NAMALWA (cell line): Measurements from ENCODE around the gene CDPF1.

ENCODE experiments used
- DNase-seq: peaks from one replicate; pipeline ENCODE4 v3.0.0-alpha.2; 2015; ENCODE audit warnings: low spot score

Gene CDPF1

GRCh38 chr22:46256358-46256958 is 6.4 kb upstream of the CDPF1 start:
- no peak for DNase-seq

GRCh38 chr22:46251816-46252380 is 1.8 kb upstream of the CDPF1 start:
- no peak for DNase-seq

- DNase-seq: no peak
These were observed 1.2 kb upstream of the CDPF1 start for GRCh38 chr22:46251266-46251665.

DNA sequence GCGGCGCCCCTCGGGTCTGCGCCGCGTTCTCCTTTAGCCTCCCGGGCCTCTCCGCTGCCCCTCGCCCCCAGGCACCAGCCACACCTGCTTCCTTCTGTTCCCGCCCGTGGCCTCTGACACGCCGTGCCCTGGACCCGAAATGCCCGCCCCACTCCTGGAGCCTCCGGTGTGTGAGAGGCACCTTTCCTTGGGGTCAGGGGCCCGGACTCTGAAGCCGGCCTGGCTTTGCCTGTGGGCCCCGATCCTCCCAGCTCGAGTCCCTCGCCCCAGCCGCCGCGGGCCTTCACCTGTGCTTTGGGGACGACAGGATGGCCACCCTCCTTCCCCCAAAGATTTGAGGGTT is 661 bp upstream of the CDPF1 start:
- DNase-seq: no peak

- no peak for DNase-seq
These were observed 2.6 kb downstream of the CDPF1 start for GRCh38 chr22:46247443-46247975.

DNA sequence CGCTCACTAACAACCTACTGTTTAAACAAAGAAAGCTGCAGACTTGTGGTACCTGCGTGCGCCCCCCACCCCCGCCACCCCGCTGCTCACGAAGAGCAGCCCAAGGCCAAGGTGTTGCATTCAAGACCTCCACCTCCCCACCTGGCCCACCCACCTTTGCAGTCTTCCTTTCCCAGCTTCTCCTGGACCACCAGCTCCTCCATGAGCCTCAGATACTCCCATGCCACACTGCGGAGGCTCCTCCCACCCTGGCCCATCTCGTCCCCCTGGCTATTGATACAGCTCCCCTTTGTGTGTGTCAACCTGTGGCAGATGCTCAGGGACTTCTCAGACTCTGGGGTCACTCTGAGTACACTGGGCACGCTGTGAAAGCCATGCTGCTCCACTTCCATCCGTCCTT is 3.9 kb downstream of the CDPF1 start:
- no peak for DNase-seq

DNA sequence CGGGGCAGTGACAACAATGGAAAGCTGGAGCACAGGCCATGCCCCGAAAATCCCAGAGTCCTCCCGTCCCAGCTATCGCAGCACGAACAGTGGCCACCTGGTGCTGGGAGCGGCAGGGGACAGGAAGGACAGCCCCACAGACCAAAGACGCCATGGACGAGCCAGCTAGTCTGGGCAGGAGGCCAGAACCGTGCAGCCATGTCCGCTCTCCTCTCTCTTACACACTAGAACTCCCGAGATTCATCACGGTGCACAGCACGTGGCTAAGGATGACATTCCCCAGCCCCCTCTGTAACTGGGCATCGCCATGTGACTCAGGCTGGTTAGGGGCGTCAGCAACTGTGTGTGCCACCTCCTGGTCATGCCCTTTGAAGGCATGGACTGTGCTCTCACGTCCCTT is 4.6 kb downstream of the CDPF1 start:
- no peak for DNase-seq

GRCh38 chr22:46244771-46245170 is 5.3 kb downstream of the CDPF1 start:
- no peak for DNase-seq

DNA sequence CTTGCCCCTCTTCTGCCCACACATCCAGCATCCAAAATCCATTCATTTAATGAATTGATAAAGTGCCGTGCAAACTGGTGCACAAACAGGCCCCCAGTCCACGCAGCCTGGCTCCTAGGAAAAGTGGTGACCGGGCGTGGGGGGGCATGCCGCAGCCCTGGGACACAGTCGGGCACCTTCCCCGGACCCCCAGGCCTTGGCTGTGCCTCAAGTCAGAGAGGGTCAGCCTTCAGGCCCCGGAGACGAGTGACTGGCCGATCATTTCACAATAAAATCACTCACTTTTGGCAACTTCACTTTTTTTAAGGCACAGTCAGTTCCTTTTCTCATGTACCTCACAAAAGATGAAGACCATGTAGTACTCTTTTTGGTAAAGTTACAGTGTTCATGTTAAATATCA is 8.0 kb downstream of the CDPF1 start:
- DNase-seq: no peak

DNA sequence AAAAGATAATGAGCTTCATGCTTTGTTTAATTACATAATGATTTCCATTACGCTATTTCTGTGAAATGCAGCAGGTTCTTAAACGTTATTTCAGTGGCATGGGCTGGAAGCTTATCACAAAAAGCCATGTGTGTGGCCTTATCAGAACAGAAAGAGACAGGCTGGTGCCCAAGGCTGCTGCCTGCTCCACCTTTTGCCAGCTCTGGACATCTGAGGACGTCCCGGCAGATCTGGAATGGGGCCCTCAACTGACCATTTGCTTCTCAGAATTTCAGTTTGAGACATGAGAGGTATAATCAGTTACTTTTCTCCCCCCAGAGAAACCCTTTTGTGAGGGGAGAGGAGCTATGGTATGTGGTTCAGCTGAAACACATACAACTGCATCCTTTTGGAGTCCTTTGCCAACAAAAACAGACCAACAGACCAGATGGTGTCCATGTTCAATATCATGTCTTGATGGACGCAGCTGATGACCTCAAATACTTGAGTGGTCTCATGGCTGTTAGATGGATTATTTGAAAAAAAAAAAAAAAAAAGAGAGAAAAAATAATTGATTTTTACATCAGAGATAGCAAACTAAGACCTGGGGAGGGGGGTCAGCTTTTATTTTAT is 8.6 kb downstream of the CDPF1 start:
- DNase-seq: no peak

DNA sequence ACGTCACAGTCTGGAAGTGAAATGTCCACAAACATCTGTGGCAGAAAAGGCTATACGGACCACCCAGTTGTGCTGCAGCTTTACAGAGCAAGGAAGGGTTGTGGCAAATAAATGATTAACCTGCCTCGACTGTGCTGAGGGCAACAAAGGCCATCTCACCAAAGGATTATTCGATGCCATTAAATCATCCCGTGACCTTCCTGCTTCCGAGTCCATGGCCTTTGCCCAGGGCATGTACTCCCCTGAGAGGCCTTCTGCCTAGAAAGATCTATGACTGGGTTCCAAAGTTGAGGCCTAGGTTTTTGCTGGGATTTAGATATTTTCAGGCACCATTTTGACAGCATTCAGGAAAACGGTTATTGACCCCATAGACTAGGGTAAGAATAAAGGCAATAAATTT is 9.2 kb downstream of the CDPF1 start:
- no peak for DNase-seq

DNA sequence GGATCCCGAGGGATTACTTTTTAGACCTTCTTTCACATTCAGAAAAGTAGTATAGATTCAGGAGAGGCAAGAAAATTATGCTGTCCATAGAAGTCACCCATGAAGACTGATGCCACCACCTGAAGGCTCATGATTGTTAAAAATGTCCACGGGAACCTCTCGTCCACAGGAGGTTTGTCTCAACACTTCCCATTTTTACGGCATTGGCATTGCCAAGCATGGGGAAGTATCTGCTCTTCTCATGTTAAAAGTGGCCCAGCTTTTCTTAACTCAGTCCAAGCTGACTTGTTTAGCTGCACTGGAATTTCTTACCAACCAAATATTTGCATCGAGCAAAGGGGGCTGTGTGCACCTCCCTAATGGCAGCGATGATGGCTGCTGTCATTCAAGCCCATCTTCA is 9.6 kb downstream of the CDPF1 start:
- DNase-seq: no peak

- DNase-seq: peak; percentile 17
These were observed 10.0 kb downstream of the CDPF1 start for GRCh38 chr22:46240073-46240472.

GRCh38 chr22:46239261-46240048 is 10.6 kb downstream of the CDPF1 start:
- peak; percentile 62 for DNase-seq

DNA sequence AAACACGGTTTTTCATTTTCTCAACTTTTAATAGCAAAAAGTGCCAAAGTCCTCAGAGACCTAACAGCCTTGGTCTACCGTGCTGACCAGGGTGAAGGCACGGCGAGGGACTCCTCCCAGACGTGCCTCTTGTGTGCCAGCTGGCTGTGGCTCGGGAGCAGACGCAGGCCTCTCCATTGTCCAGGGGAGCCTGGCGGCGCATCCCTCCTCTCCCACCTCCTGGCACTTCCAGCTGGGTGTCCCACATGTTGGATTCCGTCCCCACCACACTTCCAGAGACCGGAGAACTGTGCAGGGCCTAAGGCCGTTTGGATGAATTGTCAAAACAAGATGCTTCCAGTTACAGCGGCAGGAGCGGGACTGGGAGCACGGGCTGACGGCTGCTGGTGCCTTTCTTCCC is 11.6 kb downstream of the CDPF1 start:
- no peak for DNase-seq

DNA sequence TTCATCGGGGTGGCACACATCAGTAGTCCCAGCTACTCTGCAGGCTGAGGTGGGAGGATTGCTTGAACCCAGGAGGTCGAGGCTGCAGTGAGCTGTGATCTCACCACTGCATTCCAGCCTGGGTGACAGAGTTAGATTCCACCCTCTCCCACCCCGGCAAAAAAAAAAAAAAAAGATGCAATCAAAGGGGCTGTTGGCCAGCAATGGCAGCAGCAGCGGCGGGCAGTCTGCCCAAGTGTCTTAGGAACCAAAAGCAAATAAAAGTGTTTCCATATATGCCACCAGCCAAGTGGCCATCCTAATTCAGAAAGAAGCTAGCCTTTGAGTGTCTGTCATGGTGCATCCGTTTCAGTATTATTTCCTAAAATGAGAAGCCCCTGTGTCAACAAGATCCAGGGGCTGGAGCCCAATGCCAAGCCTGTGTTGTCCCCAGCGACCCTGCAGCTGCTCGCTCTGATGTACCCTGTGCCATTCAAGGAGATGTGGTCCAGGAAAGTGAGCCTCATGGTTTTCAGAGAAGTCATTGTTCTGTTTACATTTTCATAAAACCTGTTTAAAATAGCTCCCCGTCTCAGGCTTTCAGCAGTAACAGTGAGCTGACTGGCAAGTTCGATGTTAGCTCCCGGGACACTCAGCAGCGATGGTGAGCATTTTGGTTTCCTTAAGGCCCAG is 12.5 kb downstream of the CDPF1 start:
- DNase-seq: no peak

- no peak for DNase-seq
These were observed 15.1 kb downstream of the CDPF1 start for GRCh38 chr22:46234969-46235368.

DNA sequence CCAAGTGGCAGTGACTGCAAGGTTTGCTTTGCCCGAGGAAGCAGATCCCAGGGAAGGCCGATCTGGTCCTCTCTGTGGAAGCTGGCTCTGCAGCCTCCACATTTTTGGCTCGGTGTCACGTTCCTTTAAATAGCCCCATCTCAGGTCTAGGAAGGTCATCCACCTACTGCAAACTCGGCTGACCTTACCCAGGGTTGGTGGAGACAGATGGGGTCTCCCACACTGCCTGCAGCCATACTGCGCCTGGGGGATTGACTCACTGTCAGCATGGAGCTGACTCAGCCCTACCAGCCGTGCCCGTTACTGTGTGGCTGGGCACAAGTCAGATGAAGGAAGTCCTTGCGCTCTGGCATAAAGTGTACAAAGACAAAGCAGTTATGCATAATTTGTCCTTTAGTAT is 16.9 kb downstream of the CDPF1 start:
- DNase-seq: no peak

DNA sequence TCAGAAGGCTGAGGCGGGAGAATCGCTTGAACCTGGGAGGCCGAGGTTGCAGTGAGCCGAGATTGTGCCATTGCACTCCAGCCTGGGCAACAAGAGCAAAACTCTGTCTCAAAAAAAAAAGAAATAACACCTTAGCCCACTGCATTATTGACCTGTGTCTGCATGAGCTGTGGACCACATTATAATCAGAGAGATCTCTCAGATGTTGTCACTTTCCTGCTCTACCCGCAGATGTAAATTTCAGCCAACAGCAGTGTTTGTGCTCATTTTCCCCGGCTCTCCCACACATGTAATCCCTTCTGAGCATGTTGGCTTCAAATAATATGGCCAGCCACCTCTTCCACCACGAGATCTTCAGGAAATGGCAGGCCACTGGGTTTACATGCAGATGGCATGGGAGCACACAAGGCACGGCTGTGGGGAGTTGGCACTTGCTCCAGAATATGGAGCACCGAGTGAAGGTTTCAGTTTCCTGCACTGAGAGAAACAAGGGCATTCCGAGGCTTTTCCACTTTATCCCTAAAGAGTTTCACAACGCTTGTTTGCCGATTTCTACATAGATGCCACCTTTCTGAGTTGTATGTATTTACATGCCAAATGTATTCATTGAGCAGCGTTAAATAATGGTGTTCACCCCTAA is 19.7 kb downstream of the CDPF1 start:
- DNase-seq: no peak

GRCh38 chr22:46229701-46230100 is 20.4 kb downstream of the CDPF1 start:
- DNase-seq: no peak

DNA sequence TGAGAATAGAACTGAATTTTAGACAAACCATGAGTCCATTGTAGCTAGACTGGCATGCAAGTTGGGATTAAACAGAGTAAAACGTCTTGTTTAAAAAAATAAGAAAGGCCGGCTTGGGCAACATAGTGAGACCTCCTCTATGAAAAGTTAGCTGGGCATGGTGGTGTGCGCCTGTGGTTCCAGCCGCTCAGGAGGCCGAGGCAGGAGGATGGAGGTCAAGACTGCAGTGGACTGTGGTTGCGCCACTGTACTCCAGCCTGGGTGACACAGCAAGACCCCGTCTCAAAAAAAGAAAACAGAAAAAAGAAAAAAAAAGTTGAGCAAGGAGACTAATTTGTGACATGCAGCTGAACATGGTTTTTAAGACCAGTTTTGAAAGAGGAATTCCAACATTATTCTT is 23.5 kb downstream of the CDPF1 start:
- no peak for DNase-seq

GRCh38 chr22:46225631-46226030 is 24.5 kb downstream of the CDPF1 start:
- no peak for DNase-seq
